ENCODE data around the gene CDCA4.

CDCA4 gene

GRCh38 chr14:104980611-104981531 is 40.0 kb downstream of the CDCA4 start:
- Histone ChIP-seq H3K27me3 (ENCODE audit: control insufficient read depth, insufficient read depth, low read length, poor library complexity, severe bottlenecking) (peaks cover 53% of the 10 kb centered on the region), H3K27ac (ENCODE audit: insufficient read depth, low read depth, low read length, poor library complexity, severe bottlenecking) (no peak overlapping the region), H3K4me1 (ENCODE audit: control insufficient read depth, insufficient read depth, low read length) (peaks cover 10% of the 10 kb centered on the region), H3K4me3 (ENCODE audit: insufficient read depth, low read depth, low read length) (no peak overlapping the region), H3K36me3 (ENCODE audit: control insufficient read depth, insufficient read depth, low read length) (no peaks in the 10 kb centered on the region), H3K9me3 (ENCODE audit: control insufficient read depth, low read length) (no peaks in the 10 kb centered on the region)
- WGBS, 2 experiments: 88 to 89% methylated on average over 22 of the region's 22 CpGs

DNA sequence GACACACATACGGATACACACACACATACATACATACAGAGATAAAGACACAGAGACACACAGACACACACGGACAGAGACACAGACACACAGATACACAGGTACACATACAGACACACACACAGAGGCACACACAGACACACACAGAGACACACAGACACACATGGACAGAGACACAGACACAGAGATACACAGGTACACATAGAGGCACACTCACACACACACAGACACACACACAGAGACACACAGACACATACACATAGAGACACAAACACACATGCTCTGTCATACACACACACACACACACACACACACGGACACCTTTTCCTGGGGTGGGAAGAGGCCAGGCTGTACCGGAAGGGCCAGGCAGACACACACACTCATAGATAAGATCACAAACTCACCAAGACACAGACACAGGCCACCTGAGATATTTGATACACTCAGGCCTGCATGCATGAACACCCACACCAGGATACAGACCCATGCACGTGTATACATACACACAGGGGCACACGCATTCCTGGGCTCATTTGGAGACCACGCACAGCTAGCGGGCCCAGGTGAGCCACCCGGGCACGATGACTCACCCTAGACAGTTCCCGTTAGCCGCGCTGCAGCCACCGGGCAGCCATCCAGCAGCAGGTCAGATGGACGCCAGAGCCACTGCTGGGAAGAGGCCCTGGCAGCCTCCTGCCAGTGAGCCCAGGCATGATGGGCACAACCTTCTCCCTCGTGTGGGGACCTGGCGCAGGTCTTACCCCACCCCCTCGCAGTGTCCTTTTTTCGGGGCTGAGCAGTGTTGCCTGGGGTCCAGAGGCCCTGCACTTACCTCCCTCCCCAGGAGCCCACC is 40.9 kb downstream of the CDCA4 start:
- Histone ChIP-seq H3K9me3 (ENCODE audit: control insufficient read depth, low read length) (no peaks in the 10 kb centered on the region), H3K27me3 (ENCODE audit: control insufficient read depth, insufficient read depth, low read length, poor library complexity, severe bottlenecking) (peaks cover 53% of the 10 kb centered on the region)
- 90% methylated on average over 19 of the region's 19 CpGs for WGBS, 2 experiments

DNA sequence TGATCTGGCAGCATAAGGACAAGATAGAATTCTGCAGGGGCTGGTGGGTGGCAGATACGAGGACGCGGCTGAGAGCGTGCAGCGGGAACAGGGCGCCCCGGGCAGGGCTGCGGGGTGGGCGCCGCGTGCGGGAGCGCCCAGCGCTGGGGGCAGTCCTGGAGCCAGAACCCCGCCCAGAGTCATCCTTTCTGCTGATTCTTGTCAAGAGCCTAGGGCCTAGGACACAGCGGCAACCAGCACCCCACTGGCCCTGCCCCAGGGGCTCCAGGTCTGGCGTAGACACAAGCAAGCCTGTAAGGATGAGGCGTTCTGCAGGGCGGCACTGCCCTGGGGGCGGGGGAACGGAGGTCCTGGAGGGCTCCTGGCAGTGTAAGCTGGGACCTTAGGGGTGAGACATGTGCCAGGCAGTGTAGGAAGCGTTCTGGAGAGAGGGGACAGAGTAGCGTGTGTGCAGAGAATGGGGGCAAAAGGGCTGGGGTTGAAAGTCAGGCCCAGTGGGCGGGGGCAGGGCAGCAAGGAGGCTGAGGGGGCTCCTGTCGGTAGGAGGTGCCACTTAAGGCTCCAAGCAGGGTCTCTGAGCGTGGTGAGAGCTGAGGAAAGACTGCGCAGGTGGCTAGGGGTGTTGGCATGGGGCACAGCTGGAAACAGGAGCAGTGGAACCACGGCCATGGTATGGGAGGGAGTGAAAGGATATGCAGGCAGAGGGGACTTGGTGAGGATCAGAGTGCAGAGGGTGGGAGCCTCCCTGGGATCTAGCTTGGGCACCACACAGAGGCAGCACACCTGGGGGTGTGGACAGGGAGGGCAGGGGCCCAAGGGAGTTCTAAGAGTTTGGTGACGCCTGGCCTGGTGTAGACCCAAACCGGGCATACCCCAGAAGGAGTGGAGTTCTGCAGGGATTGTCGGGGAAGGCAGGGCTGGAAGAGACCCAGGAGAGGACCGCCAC is 41.9 kb downstream of the CDCA4 start:
- 37 to 41% methylated on average over 32 of the region's 32 CpGs for WGBS, 2 experiments
- Histone ChIP-seq H3K4me1 (ENCODE audit: control insufficient read depth, insufficient read depth, low read length) (peaks cover 11% of the 10 kb centered on the region), H3K36me3 (ENCODE audit: control insufficient read depth, insufficient read depth, low read length) (no peaks in the 10 kb centered on the region), H3K27me3 (ENCODE audit: control insufficient read depth, insufficient read depth, low read length, poor library complexity, severe bottlenecking) (peaks cover 53% of the 10 kb centered on the region), H3K9me3 (ENCODE audit: control insufficient read depth, low read length) (no peaks in the 10 kb centered on the region), H3K4me3 (ENCODE audit: insufficient read depth, low read depth, low read length) (peak overlapping the region; percentile 11), H3K27ac (ENCODE audit: insufficient read depth, low read depth, low read length, poor library complexity, severe bottlenecking) (no peak overlapping the region)

More for the DNA sequence above, 40.9 kb downstream of the CDCA4 start:
- no peak overlapping the region for H3K27ac ChIP-seq (ENCODE audit: insufficient read depth, low read depth, low read length, poor library complexity, severe bottlenecking)
- H3K4me1 ChIP-seq (ENCODE audit: control insufficient read depth, insufficient read depth, low read length): peaks cover 11% of the 10 kb centered on the region
- H3K4me3 ChIP-seq (ENCODE audit: insufficient read depth, low read depth, low read length): no peak overlapping the region
- no peaks in the 10 kb centered on the region for H3K36me3 ChIP-seq (ENCODE audit: control insufficient read depth, insufficient read depth, low read length)

GRCh38 chr14:104977681-104978653 is 42.9 kb downstream of the CDCA4 start, which contains the start of gene AHNAK2:
Gene AHNAK2, minus strand, starts transcription at chr14:104978374. Its CDS starts 137 bp downstream, at chr14:104978237.
- no peak within 1 kb of the TSS for H3K27ac ChIP-seq (ENCODE audit: insufficient read depth, low read depth, low read length, poor library complexity, severe bottlenecking)
- WGBS, 2 experiments: 3% methylated on average over 111 of the region's 111 CpGs
- H3K4me3 ChIP-seq (ENCODE audit: insufficient read depth, low read depth, low read length): peak within 1 kb of the TSS; percentile 33
- H3K36me3 ChIP-seq (ENCODE audit: control insufficient read depth, insufficient read depth, low read length): no peaks in the 10 kb centered on the region
- no peaks in the 10 kb centered on the region for H3K9me3 ChIP-seq (ENCODE audit: control insufficient read depth, low read length)
- peaks cover 53% of the 10 kb centered on the region for H3K27me3 ChIP-seq (ENCODE audit: control insufficient read depth, insufficient read depth, low read length, poor library complexity, severe bottlenecking)
- H3K4me1 ChIP-seq (ENCODE audit: control insufficient read depth, insufficient read depth, low read length): peaks cover 16% of the 10 kb centered on the region

DNA sequence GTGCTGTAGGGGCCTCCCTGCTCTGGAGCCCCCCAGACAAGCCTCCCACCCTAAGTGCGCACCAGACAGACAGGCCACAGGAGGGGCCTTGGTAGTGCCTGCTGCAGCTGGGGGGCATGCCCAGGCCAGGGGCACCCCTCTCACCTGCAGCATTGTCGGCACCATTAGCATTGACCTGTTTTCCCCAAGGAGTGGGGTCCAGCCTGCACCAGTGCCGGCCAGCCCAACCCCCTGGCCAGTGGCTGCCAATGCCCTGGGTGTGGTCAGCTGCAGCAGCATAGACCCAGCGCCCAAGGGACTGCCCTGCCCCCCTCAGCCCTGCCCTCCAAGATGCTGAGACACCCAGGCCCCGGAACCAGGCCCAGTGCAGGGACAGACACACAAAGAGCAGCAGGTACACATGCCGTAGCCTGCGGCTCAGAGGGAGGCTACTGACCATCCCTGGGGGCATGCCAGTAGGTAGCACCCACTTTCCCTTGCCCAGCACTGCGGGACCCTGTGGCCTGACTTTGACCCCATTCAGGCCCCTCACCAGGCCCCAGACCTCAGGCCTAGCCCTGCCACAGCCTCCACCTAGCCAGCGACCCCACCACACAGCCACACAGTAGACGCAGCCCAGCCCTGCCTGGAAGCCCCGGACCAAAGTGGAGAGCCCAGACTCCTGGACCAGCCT is 43.7 kb downstream of the CDCA4 start:
- Histone ChIP-seq H3K36me3 (ENCODE audit: control insufficient read depth, insufficient read depth, low read length) (no peaks in the 10 kb centered on the region), H3K27ac (ENCODE audit: insufficient read depth, low read depth, low read length, poor library complexity, severe bottlenecking) (no peak overlapping the region), H3K9me3 (ENCODE audit: control insufficient read depth, low read length) (no peaks in the 10 kb centered on the region), H3K4me3 (ENCODE audit: insufficient read depth, low read depth, low read length) (peak overlapping the region; percentile 33), H3K4me1 (ENCODE audit: control insufficient read depth, insufficient read depth, low read length) (peaks cover 17% of the 10 kb centered on the region), H3K27me3 (ENCODE audit: control insufficient read depth, insufficient read depth, low read length, poor library complexity, severe bottlenecking) (peaks cover 53% of the 10 kb centered on the region)
- WGBS, 2 experiments: 74 to 76% methylated on average over 11 of the region's 11 CpGs

DNA sequence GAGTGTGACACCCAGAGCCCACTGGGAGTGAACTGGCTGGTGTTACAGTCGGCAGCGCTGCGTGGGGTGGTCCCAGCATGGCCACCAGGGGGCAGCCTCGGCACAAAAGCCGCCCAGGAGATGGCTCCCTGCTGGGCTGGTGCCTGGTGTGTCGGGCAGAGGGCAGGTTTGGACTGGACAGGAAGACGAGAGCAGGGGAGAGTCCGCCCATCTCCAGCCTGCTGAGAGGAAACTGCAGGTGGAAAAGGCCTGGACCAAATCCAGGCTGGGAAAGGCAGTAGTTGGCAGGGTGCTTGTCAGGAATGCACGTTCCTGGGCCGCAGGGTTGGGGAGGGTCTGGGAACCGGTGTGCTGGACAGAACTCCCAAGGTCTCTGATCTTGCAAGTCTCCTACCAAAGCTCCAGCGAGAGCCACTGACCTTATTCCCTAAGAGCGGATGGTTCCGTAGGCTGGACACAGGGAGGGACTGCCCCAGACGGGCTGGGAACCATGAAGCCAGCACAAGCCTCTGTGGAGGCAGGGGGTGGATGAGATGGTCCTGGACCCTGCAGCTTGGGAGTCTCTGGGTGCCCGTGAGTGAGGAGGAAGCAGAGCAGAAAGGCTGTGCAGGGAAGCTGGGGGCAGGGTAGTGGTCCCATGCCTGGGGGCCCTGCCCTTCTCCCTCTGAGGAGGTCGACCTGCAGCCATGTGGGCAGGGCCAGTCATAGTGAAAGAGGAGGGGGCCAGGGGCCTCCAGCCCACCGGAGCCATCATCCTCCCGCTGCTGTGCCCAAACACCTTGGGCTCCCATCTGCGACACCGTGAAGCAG is 44.5 kb downstream of the CDCA4 start:
- H3K27me3 ChIP-seq (ENCODE audit: control insufficient read depth, insufficient read depth, low read length, poor library complexity, severe bottlenecking): peaks cover 51% of the 10 kb centered on the region

GRCh38 chr14:104975481-104976197 is 45.2 kb downstream of the CDCA4 start:
- Histone ChIP-seq H3K9me3 (ENCODE audit: control insufficient read depth, low read length) (no peaks in the 10 kb centered on the region), H3K4me3 (ENCODE audit: insufficient read depth, low read depth, low read length) (no peak overlapping the region), H3K27ac (ENCODE audit: insufficient read depth, low read depth, low read length, poor library complexity, severe bottlenecking) (no peak overlapping the region), H3K27me3 (ENCODE audit: control insufficient read depth, insufficient read depth, low read length, poor library complexity, severe bottlenecking) (peaks cover 44% of the 10 kb centered on the region), H3K36me3 (ENCODE audit: control insufficient read depth, insufficient read depth, low read length) (no peaks in the 10 kb centered on the region), H3K4me1 (ENCODE audit: control insufficient read depth, insufficient read depth, low read length) (peaks cover 17% of the 10 kb centered on the region)
- WGBS, 2 experiments: 65 to 68% methylated on average over 21 of the region's 21 CpGs

More for the DNA sequence above, 44.5 kb downstream of the CDCA4 start:
- no peak overlapping the region for H3K4me3 ChIP-seq (ENCODE audit: insufficient read depth, low read depth, low read length)
- no peaks in the 10 kb centered on the region for H3K36me3 ChIP-seq (ENCODE audit: control insufficient read depth, insufficient read depth, low read length)
- no peaks in the 10 kb centered on the region for H3K9me3 ChIP-seq (ENCODE audit: control insufficient read depth, low read length)
- peaks cover 17% of the 10 kb centered on the region for H3K4me1 ChIP-seq (ENCODE audit: control insufficient read depth, insufficient read depth, low read length)
- WGBS, 2 experiments: 58 to 60% methylated on average over 21 of the region's 21 CpGs
- H3K27ac ChIP-seq (ENCODE audit: insufficient read depth, low read depth, low read length, poor library complexity, severe bottlenecking): no peak overlapping the region
